Testis (tissue), 2 donors: ENCODE data around the gene DNER.

Experiments
- POLR2A ChIP-seq: fragments of 450-650 bp; IDR thresholded peaks from one replicate; pipeline ENCODE4 v1.6.1; 2017; ENCODE audit warnings: antibody characterized with exemption, mild to moderate bottlenecking, moderate library complexity
- TF ChIP-seq, protein P1 (sequence below), 3 experiments: fragments of 450-650 bp in 2 of 3; fragments of 200-600 bp in 1 of 3; sonication (generic) in 1 of 3; IDR thresholded peaks; one replicate each; pipeline ENCODE4 v1.5.1; 2016 to 2019; ENCODE audit warnings: antibody characterized with exemption in 3 of 3, mild to moderate bottlenecking in 2 of 3, moderate library complexity in 1 of 3

DNA sequence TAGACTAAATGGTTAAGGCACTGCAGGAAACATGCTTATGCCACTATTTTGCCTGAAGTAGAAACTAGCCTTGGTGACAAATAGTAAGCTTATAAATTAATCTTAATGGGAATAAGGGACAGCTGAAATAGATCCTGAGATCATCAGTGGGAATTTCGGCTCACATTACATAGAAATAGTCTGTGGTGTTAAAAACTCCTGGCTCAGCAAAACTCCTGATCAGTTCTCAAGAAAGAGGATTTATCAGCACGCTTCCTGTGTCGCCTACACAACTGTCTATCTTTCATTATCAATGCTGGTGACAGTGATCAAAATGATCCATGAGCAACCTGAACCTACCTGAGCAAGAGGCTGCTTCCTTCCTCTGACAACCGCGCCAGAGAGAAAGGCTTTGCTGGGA, 17.0 kb upstream of the DNER start:
- TF ChIP-seq, protein P1, sequence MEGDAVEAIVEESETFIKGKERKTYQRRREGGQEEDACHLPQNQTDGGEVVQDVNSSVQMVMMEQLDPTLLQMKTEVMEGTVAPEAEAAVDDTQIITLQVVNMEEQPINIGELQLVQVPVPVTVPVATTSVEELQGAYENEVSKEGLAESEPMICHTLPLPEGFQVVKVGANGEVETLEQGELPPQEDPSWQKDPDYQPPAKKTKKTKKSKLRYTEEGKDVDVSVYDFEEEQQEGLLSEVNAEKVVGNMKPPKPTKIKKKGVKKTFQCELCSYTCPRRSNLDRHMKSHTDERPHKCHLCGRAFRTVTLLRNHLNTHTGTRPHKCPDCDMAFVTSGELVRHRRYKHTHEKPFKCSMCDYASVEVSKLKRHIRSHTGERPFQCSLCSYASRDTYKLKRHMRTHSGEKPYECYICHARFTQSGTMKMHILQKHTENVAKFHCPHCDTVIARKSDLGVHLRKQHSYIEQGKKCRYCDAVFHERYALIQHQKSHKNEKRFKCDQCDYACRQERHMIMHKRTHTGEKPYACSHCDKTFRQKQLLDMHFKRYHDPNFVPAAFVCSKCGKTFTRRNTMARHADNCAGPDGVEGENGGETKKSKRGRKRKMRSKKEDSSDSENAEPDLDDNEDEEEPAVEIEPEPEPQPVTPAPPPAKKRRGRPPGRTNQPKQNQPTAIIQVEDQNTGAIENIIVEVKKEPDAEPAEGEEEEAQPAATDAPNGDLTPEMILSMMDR (IDR thresholded peaks at IDR 0.05) = no peak
- no peak for TF ChIP-seq POLR2A
